Activated T-cell treated with anti-CD3 and anti-CD28 coated beads, Interleukin-2, amount 50 U/mL, for 24 hours (primary cell): ENCODE data around the gene HACL1.

Experiments
- DNase-seq: peaks from one replicate; pipeline ENCODE4 v3.0.0-alpha.2; 2020
- H3K27ac Mint-ChIP-seq: 2 replicates; pipeline ENCODE4 v1.8.0; 2020; ENCODE audit warnings: mild to moderate bottlenecking, mixed read lengths
- H3K27me3 Mint-ChIP-seq: 2 replicates; pipeline ENCODE4 v1.8.0; 2020; ENCODE audit warnings: mixed read lengths
- H3K36me3 Mint-ChIP-seq: 2 replicates; pipeline ENCODE4 v1.8.0; 2020; ENCODE audit warnings: low read depth, mixed read lengths
- H3K4me1 Mint-ChIP-seq: 2 replicates; pipeline ENCODE4 v1.8.0; 2020; ENCODE audit warnings: low read depth, mixed read lengths
- H3K4me3 Mint-ChIP-seq: 2 replicates; pipeline ENCODE4 v1.8.0; 2020; ENCODE audit warnings: mild to moderate bottlenecking, moderate library complexity, mixed read lengths
- H3K9me3 Mint-ChIP-seq: 2 replicates; pipeline ENCODE4 v1.8.0; 2020; ENCODE audit warnings: mixed read lengths

HACL1 gene

DNA sequence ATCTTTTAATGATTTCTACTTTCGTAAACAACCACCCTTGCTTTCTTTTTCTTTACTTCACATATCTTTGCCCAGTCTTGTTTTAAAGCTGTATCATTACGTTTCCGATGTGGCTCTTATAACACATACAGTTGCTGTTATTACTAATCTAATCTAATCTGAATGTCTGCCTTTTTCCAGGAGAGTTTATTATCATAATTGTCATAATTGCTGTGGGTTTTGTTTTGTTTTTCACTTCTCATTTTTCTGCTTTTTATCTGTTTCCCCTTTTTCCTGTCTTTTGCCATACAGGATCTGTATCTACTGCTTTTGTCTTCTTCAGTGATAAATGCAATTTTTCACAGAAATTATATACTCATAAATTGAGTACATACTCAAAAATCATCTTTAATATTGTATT lies 24.9 kb downstream of the HACL1 start:
- Mint-ChIP-seq H3K27me3 (no peaks in the 10 kb centered on the region), H3K4me3 (no peak overlapping the region), H3K36me3 (peaks cover 67% of the 10 kb centered on the region), H3K27ac (no peak overlapping the region), H3K9me3 (no peaks in the 10 kb centered on the region), H3K4me1 (no peaks in the 10 kb centered on the region)
- DNase-seq: no peak

DNA sequence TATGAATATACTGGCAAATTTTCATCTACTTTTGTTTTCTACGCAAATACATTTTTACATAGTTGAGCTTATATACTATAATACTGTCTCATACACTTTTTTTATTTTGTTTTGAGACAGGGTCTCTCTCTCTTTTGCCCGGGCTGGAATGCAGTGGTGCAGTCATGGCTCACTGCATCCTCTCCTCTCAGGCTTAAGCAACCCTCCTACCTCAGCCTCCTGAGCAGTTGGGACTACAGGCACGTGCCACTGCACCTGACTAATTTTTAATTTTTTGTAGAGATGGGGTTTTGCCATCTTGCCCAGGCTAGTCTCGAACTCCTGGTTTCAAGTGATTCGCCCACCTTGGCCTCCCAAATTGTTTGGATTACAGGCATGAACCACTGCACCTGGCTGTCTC lies 25.9 kb downstream of the HACL1 start:
- DNase-seq: no peak
- no peaks in the 10 kb centered on the region for H3K9me3 Mint-ChIP-seq
- H3K36me3 Mint-ChIP-seq: peaks cover 70% of the 10 kb centered on the region
- H3K4me1 Mint-ChIP-seq: no peaks in the 10 kb centered on the region
- H3K27me3 Mint-ChIP-seq: no peaks in the 10 kb centered on the region
- H3K4me3 Mint-ChIP-seq: no peak overlapping the region
- no peak overlapping the region for H3K27ac Mint-ChIP-seq

- H3K27me3 Mint-ChIP-seq: no peaks in the 10 kb centered on the region
- no peak overlapping the region for H3K4me3 Mint-ChIP-seq
- H3K36me3 Mint-ChIP-seq: peaks cover 68% of the 10 kb centered on the region
- no peak for DNase-seq
- H3K9me3 Mint-ChIP-seq: no peaks in the 10 kb centered on the region
- peaks cover 1% of the 10 kb centered on the region for H3K4me1 Mint-ChIP-seq
- H3K27ac Mint-ChIP-seq: no peak overlapping the region
Observed at GRCh38 chr3:15572138-15572537, 29.2 kb downstream of the HACL1 start.

DNA sequence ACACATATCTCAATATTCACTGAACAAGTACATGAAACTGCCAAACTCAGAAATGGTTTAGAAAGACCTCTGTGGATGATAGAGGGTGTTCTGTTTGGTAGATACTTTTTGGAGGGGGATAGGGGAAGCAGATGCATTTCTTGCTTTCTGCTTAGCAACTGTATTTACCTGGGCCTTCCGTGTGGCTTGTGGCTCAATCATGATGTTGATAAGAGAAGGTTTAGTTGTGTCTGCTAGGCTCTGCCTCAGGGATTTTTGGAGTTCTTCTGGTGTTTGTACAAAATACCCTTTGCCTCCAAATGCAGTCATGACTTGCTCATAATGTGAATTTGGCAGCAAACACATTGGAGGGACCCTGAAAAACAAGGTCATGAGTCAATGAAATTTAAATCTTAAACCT lies 38.2 kb downstream of the HACL1 start:
- no peak for DNase-seq
- peak overlapping the region; percentile 10 for H3K27ac Mint-ChIP-seq

GRCh38 chr3:15562560-15562959 lies 38.8 kb downstream of the HACL1 start:
- Mint-ChIP-seq H3K36me3 (peaks cover 76% of the 10 kb centered on the region), H3K4me1 (peaks cover 4% of the 10 kb centered on the region), H3K27me3 (no peaks in the 10 kb centered on the region), H3K27ac (no peak overlapping the region), H3K9me3 (no peaks in the 10 kb centered on the region), H3K4me3 (no peak overlapping the region)
- no peak for DNase-seq

More for the DNA sequence above, 38.2 kb downstream of the HACL1 start:
- H3K9me3 Mint-ChIP-seq: no peaks in the 10 kb centered on the region
- H3K36me3 Mint-ChIP-seq: peaks cover 80% of the 10 kb centered on the region
- H3K4me3 Mint-ChIP-seq: no peak overlapping the region
- H3K27me3 Mint-ChIP-seq: no peaks in the 10 kb centered on the region
- peaks cover 1% of the 10 kb centered on the region for H3K4me1 Mint-ChIP-seq

DNA sequence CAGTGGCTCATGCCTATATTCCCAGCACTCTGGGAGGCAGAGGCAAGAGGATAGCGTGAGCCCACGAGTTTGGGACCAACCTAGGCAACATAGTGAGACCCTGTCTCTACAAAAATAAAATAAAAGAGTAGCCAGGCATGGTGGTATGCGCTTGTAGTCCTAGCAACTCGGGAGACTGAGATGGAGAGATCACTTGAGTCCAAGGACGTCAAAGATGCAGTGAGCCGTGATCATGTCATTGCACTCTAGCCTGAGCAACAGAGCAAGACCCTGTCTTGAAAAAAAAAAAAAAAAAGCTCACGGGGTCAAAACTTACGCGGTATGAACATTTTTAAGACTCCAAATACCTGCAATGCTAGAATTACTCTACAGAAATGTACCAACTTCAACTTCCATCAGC lies 42.8 kb downstream of the HACL1 start:
- no peak for DNase-seq
- peaks cover 56% of the 10 kb centered on the region for H3K36me3 Mint-ChIP-seq
- peaks cover 16% of the 10 kb centered on the region for H3K4me1 Mint-ChIP-seq
- H3K4me3 Mint-ChIP-seq: no peak overlapping the region
- H3K27ac Mint-ChIP-seq: no peak overlapping the region
- no peaks in the 10 kb centered on the region for H3K9me3 Mint-ChIP-seq
- no peaks in the 10 kb centered on the region for H3K27me3 Mint-ChIP-seq

GRCh38 chr3:15557511-15557946 lies 43.8 kb downstream of the HACL1 start:
- no peaks in the 10 kb centered on the region for H3K27me3 Mint-ChIP-seq

DNA sequence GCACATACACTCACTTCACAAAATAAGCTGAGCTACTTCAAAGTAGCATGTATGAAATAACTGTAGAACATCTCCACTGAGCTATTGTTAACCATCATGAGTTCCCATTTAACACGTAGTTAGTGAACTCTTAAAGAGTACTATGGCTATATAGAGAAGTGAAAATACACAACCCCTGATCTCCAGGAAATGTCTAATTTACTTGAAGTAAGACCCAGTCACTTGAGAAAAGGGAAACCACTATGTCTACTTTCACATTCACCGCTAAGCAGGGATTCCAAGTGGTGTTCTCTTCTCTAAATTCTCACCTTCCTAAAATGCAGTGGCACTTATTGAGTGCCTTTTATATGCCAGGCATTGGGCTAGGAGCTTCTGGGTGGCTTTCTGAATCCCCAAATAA lies 44.9 kb downstream of the HACL1 start:
- peaks cover 45% of the 10 kb centered on the region for H3K36me3 Mint-ChIP-seq
- peak overlapping the region; percentile 28 for H3K27ac Mint-ChIP-seq
- no peaks in the 10 kb centered on the region for H3K9me3 Mint-ChIP-seq
- no peaks in the 10 kb centered on the region for H3K27me3 Mint-ChIP-seq
- DNase-seq: no peak
- no peak overlapping the region for H3K4me3 Mint-ChIP-seq
- H3K4me1 Mint-ChIP-seq: peaks cover 16% of the 10 kb centered on the region

More at GRCh38 chr3:15557511-15557946, 43.8 kb downstream of the HACL1 start:
- DNase-seq: peak; percentile 55
- no peak overlapping the region for H3K27ac Mint-ChIP-seq
- H3K4me1 Mint-ChIP-seq: peaks cover 16% of the 10 kb centered on the region
- H3K9me3 Mint-ChIP-seq: no peaks in the 10 kb centered on the region
- peaks cover 49% of the 10 kb centered on the region for H3K36me3 Mint-ChIP-seq
- H3K4me3 Mint-ChIP-seq: no peak overlapping the region

- Mint-ChIP-seq H3K27me3 (no peaks in the 10 kb centered on the region), H3K4me1 (peaks cover 16% of the 10 kb centered on the region), H3K27ac (no peak overlapping the region), H3K36me3 (peaks cover 32% of the 10 kb centered on the region), H3K4me3 (no peak overlapping the region), H3K9me3 (no peaks in the 10 kb centered on the region)
- no peak for DNase-seq
Observed at GRCh38 chr3:15553749-15554148, 47.6 kb downstream of the HACL1 start.

DNA sequence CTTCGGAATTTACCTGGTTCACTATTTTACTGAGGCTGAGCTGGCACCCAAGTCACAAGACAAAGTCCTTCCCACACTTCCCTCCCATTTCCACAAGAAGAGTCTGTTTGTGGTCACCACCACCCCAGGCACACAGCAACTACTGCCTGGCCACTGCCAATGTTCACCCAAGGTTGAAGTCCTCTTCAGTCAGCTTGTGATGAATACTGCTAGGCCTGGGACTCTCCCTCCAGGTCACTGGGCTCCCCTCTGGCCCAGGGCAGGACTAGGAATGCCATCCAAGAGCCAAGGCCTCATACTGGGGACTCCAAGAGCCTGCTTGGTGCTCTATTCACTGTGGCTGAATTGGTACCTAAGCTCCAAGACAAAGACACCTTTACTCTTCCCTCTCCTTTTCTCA lies 49.5 kb downstream of the HACL1 start:
- Mint-ChIP-seq H3K4me3 (no peak overlapping the region), H3K36me3 (peaks cover 28% of the 10 kb centered on the region), H3K27ac (no peak overlapping the region), H3K27me3 (no peaks in the 10 kb centered on the region), H3K9me3 (peaks cover 8% of the 10 kb centered on the region), H3K4me1 (peaks cover 9% of the 10 kb centered on the region)
- no peak for DNase-seq

- Mint-ChIP-seq H3K4me3 (no peak overlapping the region), H3K27me3 (no peaks in the 10 kb centered on the region), H3K27ac (no peak overlapping the region), H3K9me3 (peaks cover 15% of the 10 kb centered on the region), H3K36me3 (peaks cover 21% of the 10 kb centered on the region), H3K4me1 (no peaks in the 10 kb centered on the region)
- no peak for DNase-seq
Observed at GRCh38 chr3:15549846-15550245, 51.5 kb downstream of the HACL1 start.

DNA sequence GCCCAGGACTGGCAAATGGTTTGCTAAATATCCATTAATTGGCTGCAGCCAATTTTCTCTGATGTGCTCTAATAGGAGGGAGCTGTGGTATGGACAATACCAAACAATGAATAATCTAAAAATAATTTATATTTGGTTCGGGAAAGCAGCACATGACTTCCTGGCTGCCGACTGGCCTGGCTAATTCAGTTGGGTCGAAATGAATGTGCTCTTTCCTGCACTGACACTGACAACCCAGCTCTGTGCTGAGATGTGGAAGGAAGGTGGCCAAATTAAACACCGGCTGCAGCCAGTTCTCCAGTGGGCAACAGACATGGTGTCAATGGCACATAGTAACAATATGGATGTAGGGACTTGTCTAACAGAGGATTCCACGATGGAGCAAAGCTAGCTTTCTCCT lies 58.8 kb downstream of the HACL1 start:
- Mint-ChIP-seq H3K4me3 (no peak overlapping the region), H3K36me3 (no peaks in the 10 kb centered on the region), H3K9me3 (peaks cover 9% of the 10 kb centered on the region), H3K27ac (no peak overlapping the region), H3K27me3 (no peaks in the 10 kb centered on the region), H3K4me1 (peaks cover 14% of the 10 kb centered on the region)
- no peak for DNase-seq

DNA sequence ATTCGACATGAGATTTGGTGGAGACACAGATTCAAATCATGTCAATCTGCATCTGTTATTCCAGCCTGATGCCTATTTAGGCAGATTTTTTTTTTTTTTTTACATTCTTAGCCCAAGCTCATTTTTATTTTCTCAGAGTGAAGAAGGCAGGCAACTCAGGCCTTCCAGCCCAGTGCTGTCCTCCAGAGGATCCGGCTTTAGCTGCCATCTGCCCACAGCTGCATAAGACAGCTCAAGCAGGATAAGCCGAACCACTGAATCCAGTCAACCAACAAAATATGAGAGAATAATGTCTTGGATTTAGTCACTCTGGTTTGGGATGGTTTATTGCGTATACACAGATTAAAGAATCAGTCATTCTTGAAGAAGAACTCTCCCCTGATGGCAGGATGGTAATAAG lies 60.0 kb downstream of the HACL1 start:
- H3K4me1 Mint-ChIP-seq: peaks cover 27% of the 10 kb centered on the region
- H3K36me3 Mint-ChIP-seq: no peaks in the 10 kb centered on the region
- no peaks in the 10 kb centered on the region for H3K27me3 Mint-ChIP-seq
- peaks cover 3% of the 10 kb centered on the region for H3K9me3 Mint-ChIP-seq
- no peak overlapping the region for H3K27ac Mint-ChIP-seq
- H3K4me3 Mint-ChIP-seq: no peak overlapping the region
- DNase-seq: no peak

DNA sequence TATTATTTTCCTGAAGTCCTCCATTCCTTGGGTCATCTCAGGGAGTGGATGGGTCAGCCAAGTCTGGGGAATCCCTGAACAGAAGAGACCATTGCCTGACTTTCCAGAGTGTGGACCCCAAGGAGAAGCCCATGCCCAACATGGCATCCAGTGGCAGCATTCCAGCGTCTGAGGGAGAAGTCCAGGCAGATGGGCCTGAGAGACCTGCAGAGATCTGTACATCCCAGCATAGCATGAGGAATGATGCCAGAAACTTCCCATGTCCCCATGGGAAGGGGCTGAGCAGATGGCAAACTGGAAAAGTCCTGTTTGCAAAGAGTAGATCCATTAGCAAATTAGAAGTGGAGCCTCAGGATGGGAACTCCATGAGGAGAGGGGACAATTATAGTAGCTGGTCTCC lies 62.3 kb downstream of the HACL1 start:
- no peak overlapping the region for H3K4me3 Mint-ChIP-seq
- H3K27ac Mint-ChIP-seq: no peak overlapping the region
- H3K9me3 Mint-ChIP-seq: no peaks in the 10 kb centered on the region
- H3K36me3 Mint-ChIP-seq: no peaks in the 10 kb centered on the region
- no peak for DNase-seq
- no peaks in the 10 kb centered on the region for H3K27me3 Mint-ChIP-seq
- peaks cover 44% of the 10 kb centered on the region for H3K4me1 Mint-ChIP-seq

- Mint-ChIP-seq H3K27me3 (no peaks in the 10 kb centered on the region), H3K27ac (no peak overlapping the region), H3K4me3 (no peak overlapping the region), H3K9me3 (no peaks in the 10 kb centered on the region), H3K4me1 (peaks cover 44% of the 10 kb centered on the region), H3K36me3 (no peaks in the 10 kb centered on the region)
- DNase-seq: no peak
Observed at GRCh38 chr3:15538345-15538744, 63.0 kb downstream of the HACL1 start.

GRCh38 chr3:15536856-15537255 lies 64.5 kb downstream of the HACL1 start:
- H3K27ac Mint-ChIP-seq: peak overlapping the region; percentile 49
- DNase-seq: no peak
- H3K9me3 Mint-ChIP-seq: no peaks in the 10 kb centered on the region
- peak overlapping the region; percentile 23 for H3K4me3 Mint-ChIP-seq
- H3K36me3 Mint-ChIP-seq: no peaks in the 10 kb centered on the region
- H3K4me1 Mint-ChIP-seq: peaks cover 44% of the 10 kb centered on the region
- H3K27me3 Mint-ChIP-seq: no peaks in the 10 kb centered on the region
